HUES48 (cell line): ENCODE results near the gene PM20D2.
"Not testable (repeated sequence)": the region's sequence is repeated elsewhere in the genome, so short reads cannot be mapped to it uniquely, and the experiment has no call there.

Experiments used
- H3K27ac ChIP-seq: one replicate; pipeline ENCODE4 v1.7.0; 2013; ENCODE audit warnings: low read depth, low read length, inconsistent platforms
- H3K27me3 ChIP-seq: 2 replicates; pipeline ENCODE4 v1.6.1; 2013; ENCODE audit warnings: mild to moderate bottlenecking, low read length; ENCODE audit not compliant: control insufficient read depth, insufficient read depth
- H3K36me3 ChIP-seq: 2 replicates; pipeline ENCODE4 v1.6.1; 2013; ENCODE audit warnings: low read length; ENCODE audit not compliant: control insufficient read depth, insufficient read depth
- H3K4me1 ChIP-seq: 2 replicates; pipeline ENCODE4 v1.6.1; 2013; ENCODE audit warnings: mild to moderate bottlenecking, low read length; ENCODE audit not compliant: control insufficient read depth, insufficient read depth
- H3K4me3 ChIP-seq: 2 replicates; pipeline ENCODE4 v1.5.1; 2013; ENCODE audit warnings: mild to moderate bottlenecking, low read depth, low read length
- H3K9ac ChIP-seq: 2 replicates; pipeline ENCODE4 v1.6.1; 2013; ENCODE audit warnings: mild to moderate bottlenecking, low read depth, low read length, moderate library complexity
- H3K9me3 ChIP-seq: 2 replicates; pipeline ENCODE4 v1.6.1; 2013; ENCODE audit warnings: low read length; ENCODE audit not compliant: control insufficient read depth, insufficient read depth

PM20D2 gene

DNA sequence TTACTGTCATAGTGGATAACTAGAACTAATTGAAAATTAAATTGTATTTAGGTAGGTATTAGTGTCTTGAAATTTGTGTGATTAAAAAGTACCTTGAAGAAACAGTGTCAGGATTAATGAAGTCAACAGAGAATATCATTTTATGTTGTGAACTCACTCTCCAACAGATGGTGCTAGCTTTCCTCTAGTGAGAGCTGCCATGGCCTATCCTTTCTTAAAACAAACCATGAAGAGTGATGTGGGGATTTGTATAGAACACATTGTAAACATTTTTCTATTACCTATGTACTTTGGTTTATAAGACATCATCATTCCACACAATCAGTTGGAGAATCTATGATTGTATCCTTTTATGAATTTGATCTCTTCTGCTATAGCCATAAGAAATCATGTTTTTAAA lies 23.2 kb upstream of the PM20D2 start:
- H3K9ac ChIP-seq: no peak overlapping the region
- H3K4me1 ChIP-seq: no peaks in the 10 kb centered on the region
- H3K27me3 ChIP-seq: peaks cover 22% of the 10 kb centered on the region
- H3K27ac ChIP-seq: no peak overlapping the region
- no peak overlapping the region for H3K4me3 ChIP-seq
- no peaks in the 10 kb centered on the region for H3K9me3 ChIP-seq
- H3K36me3 ChIP-seq: no peaks in the 10 kb centered on the region

DNA sequence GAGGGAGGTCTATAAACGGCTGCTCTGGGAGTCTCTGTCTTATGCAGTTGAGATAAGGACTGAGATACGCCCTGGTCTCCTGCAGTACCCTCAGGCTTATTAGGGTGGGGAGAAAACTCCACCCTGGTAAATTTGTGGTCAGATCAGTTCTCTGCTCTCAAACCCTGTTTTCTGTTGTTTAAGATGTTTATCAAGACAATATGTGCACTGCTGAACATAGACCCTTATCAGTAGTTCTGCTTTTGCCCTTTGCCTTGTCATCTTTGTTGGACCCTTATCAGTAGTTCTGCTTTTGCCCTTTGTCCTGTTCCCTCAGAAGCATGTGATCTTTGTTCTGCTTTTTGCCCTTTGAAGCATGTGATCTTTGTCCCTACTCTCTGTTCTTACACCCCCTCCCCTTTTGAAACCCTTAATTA lies 17.6 kb upstream of the PM20D2 start:
- not testable (repeated sequence) for H3K36me3 ChIP-seq, H3K4me3 ChIP-seq, H3K4me1 ChIP-seq, H3K9me3 ChIP-seq, H3K27ac ChIP-seq, H3K9ac ChIP-seq
- H3K27me3 ChIP-seq: peaks cover 19% of the 10 kb centered on the region

DNA sequence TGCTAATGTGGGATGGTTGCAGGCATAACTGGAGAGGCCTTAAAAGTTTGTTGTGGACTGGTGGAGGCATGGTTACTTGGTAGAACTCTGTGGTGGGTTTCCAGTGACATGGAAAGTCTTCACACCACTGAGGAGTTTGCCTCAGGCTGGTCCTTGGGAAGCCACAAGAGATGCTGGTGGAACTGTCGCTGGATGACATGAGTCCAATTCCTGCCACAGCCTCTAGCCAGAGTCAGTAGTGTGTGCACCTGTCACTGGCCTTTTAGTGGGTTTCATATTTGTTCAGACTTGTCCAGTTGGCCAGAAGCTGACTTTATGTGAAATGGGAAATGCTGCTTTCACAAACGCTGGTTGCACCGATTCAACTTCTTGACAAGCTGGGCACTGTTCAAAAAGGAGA lies 14.3 kb upstream of the PM20D2 start:
- H3K9me3 ChIP-seq: no peaks in the 10 kb centered on the region
- no peak overlapping the region for H3K4me3 ChIP-seq
- H3K27me3 ChIP-seq: peaks cover 49% of the 10 kb centered on the region

DNA sequence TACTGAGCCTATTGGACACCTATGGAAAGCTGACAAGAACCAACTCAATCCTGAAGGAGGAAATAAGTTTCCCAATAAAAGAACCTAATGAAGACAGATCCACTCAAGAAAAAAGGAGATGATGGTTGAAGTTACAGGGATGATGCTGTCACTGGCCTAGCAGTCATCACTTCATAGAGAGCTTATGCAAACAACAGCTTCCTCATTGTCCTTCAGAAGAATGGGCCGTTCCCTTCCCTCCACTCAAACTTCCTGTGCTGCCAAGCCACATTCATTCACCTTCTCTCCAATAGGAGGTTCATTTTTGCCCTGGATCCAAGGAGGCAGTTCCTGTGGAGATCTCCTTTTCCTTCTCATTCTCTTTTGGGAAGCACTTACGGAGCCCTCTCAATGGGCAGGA lies 13.8 kb upstream of the PM20D2 start:
- Histone ChIP-seq H3K4me3 (no peak overlapping the region), H3K4me1 (no peaks in the 10 kb centered on the region; the same call in 1 of the 2 replicates), H3K9ac (no peak overlapping the region), H3K27ac (no peak overlapping the region), H3K9me3 (no peaks in the 10 kb centered on the region), H3K36me3 (no peaks in the 10 kb centered on the region), H3K27me3 (peaks cover 54% of the 10 kb centered on the region)

More for the DNA sequence above, 14.3 kb upstream of the PM20D2 start:
- H3K4me1 ChIP-seq: no peaks in the 10 kb centered on the region; the same call in 1 of the 2 replicates
- no peak overlapping the region for H3K27ac ChIP-seq
- H3K36me3 ChIP-seq: no peaks in the 10 kb centered on the region
- no peak overlapping the region for H3K9ac ChIP-seq

DNA sequence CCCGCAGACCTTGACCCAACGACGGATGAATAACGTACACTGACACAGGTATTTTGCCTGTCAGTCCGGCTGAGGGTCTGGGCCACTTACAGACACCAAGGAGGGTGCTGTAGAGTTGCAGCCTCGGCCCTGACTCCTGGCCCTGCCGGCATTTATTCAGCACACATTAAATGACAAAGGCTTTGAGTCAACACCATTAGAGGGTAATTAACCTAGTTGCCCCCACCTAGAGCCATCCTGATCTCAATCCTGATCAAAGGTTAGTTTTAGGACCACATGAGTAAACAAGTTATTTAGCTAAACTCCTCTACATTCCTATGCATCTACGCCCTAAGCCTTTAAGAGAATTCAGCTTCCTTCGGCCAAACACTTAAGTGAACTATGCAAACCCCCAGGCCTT lies 11.9 kb upstream of the PM20D2 start:
- Histone ChIP-seq H3K4me3 (no peak overlapping the region), H3K9me3 (no peaks in the 10 kb centered on the region), H3K9ac (no peak overlapping the region), H3K4me1 (no peaks in the 10 kb centered on the region; the same call in 1 of the 2 replicates), H3K27me3 (peaks cover 57% of the 10 kb centered on the region), H3K36me3 (no peaks in the 10 kb centered on the region), H3K27ac (no peak overlapping the region)

DNA sequence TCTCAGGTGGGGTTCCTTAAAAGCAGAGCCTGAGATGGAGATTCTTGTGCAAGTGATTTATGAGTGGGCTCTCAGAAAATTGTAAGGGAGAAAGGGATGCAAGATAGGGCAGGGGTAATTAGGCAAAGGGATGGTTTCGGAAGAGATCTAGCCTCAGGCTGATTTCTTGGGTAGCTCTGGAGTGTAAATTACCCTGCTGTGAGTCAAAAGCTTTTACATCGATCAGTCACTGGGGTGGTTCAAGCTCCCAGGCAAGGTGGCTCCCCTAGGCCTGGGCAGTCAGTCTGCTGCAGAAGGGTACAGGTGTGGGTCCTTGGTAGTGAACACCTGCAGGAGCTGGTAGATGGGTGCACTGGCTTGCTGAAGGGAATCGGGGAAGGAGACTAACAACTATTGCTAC lies 11.1 kb upstream of the PM20D2 start:
- no peaks in the 10 kb centered on the region for H3K9me3 ChIP-seq
- H3K27me3 ChIP-seq: peaks cover 59% of the 10 kb centered on the region
- no peaks in the 10 kb centered on the region; the same call in 1 of the 2 replicates for H3K4me1 ChIP-seq
- H3K4me3 ChIP-seq: no peak overlapping the region
- H3K27ac ChIP-seq: no peak overlapping the region
- no peak overlapping the region for H3K9ac ChIP-seq
- no peaks in the 10 kb centered on the region for H3K36me3 ChIP-seq

DNA sequence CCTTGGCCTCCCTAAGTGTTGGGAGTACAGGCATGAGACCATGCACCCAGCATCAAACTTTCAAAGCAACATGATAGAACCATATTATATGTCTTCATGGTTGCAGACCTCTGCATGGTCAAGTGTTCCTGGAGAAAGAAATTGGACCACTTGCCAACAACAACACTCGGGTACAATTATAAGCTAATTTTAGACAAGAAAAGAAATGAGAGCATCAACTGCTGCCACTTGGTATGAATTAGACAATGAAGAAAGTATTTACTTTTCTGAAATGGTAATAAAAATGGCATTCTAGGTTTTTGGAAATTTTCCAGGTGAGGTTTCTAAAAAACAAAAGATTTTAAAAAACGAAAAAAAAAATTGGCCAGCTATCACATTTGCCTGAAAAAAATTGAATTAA lies 7.7 kb upstream of the PM20D2 start:
- no peak overlapping the region for H3K27ac ChIP-seq
- no peak overlapping the region for H3K4me3 ChIP-seq
- H3K4me1 ChIP-seq: no peaks in the 10 kb centered on the region; the same call in 1 of the 2 replicates
- peaks cover 56% of the 10 kb centered on the region for H3K27me3 ChIP-seq
- H3K9me3 ChIP-seq: no peaks in the 10 kb centered on the region
- no peaks in the 10 kb centered on the region for H3K36me3 ChIP-seq
- H3K9ac ChIP-seq: no peak overlapping the region

DNA sequence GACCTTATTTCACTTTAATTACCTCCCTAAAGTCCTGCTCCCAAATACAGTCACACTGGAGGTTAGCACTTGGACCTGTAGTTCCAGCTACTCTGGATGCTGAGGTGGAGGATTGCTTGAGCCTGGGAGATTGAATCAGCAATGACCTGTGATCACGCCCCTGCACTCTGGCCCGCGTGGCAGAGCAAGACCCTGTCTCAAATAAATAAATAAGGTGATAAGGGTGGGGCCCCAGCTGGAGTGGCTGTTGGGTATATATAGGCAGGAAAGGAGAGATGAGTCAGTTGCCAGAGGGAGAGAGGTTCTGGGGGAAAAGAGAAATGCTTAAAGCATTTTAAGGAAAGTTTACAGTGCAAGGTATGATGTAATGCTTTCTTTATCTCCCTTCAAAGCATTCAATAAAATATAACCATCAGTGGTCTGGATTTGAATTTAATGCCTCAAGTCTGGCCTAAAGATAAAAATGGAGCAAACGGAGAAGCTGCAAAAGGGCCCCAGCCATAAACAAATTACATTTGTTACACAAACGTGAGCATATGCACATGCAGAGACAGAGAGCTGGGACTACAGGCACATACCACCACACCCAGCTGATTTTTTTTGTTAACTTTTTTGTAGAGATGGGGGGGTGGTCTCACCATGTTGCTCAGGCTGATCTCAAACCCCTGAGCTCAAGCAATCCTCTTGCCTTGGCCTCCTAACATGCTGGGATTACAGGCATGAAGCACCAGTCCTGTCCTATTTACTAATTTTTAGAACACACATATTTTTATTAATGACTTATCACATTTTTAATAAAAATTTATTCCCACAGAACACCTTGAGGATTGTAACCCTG lies 6.1 kb upstream of the PM20D2 start:
- Histone ChIP-seq H3K4me3 (no peak overlapping the region), H3K9me3 (no peaks in the 10 kb centered on the region), H3K9ac (no peak overlapping the region), H3K27me3 (peaks cover 56% of the 10 kb centered on the region), H3K36me3 (no peaks in the 10 kb centered on the region), H3K4me1 (no peaks in the 10 kb centered on the region), H3K27ac (no peak overlapping the region)

DNA sequence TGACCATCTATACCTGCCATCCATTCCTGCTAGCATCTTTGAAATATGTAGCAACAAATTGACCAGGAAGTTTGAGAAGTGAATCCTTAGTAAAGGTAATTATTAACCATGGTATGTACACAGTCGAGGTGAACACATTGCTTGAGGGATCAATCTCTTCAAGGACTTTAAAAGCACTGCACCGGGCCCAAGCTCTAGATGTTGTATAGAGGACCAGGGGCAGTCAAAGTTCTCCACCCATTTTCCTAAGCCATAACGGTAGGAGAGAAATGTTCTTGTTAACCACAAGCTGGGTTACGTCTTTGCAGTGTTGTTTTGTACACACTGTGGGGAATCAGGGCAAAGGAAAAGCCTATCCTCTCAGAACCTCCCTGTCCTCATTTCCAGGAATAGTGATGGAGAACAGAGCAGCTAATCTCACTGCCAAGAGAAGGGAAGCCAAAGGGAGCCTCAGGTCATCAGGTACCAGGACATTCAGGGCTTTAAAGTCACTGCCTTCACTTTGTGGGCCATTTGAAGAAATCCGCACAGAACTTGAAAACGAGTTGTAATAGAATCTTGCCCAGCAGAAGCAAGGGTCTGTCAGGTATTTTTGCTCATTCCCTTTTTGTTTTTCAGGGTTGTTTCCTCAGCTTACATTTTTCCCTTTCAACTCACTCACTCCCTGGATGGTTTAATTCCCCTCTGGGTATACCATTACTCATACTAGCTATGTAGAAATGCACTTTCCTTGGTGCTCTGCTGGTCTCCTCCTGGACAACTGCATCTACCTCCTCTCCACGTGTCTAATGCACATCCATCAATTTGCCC lies 5.3 kb upstream of the PM20D2 start:
- no peaks in the 10 kb centered on the region for H3K9me3 ChIP-seq
- H3K9ac ChIP-seq: no peak overlapping the region
- H3K4me1 ChIP-seq: no peaks in the 10 kb centered on the region
- H3K4me3 ChIP-seq: no peak overlapping the region
- H3K27me3 ChIP-seq: peaks cover 56% of the 10 kb centered on the region
- H3K27ac ChIP-seq: no peak overlapping the region
- H3K36me3 ChIP-seq: no peaks in the 10 kb centered on the region

DNA sequence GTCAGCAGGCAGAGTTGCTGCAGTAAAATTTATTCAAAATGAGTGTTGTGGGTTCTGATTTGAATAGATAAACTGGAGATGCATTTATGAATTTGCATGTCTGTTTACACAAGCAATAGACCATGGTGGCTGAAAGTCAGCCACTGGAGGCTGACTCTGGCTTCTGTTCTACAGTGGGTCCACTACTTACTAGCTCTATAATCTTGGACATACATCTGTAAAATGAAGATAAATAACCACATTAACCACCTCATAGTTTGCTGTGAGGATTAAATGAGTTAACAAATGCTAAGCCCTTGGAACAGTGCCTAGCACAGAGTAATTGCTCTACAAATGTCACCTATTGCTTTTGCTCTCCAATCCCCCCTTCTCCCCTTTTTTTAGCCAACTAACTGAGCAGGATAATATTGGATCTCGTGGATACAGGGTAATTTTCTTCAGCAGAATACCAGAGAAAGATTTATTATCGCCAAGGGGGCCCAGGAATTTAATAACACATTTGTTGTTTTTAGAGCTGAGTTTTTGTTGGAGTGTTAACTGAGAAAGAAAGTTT lies 1.4 kb upstream of the PM20D2 start:
- no peak overlapping the region for H3K27ac ChIP-seq
- no peaks in the 10 kb centered on the region for H3K36me3 ChIP-seq
- H3K27me3 ChIP-seq: peaks cover 60% of the 10 kb centered on the region
- H3K9ac ChIP-seq: no peak overlapping the region
- no peak overlapping the region for H3K4me3 ChIP-seq
- no peaks in the 10 kb centered on the region for H3K9me3 ChIP-seq
- H3K4me1 ChIP-seq: peaks cover 9% of the 10 kb centered on the region
